EH (cell line): ENCODE data around the gene ITFG1.

Experiments used
- DNase-seq: peaks from one replicate; pipeline ENCODE4 v3.0.0-alpha.2; 2015; ENCODE audit warnings: low read depth

Gene ITFG1

DNA sequence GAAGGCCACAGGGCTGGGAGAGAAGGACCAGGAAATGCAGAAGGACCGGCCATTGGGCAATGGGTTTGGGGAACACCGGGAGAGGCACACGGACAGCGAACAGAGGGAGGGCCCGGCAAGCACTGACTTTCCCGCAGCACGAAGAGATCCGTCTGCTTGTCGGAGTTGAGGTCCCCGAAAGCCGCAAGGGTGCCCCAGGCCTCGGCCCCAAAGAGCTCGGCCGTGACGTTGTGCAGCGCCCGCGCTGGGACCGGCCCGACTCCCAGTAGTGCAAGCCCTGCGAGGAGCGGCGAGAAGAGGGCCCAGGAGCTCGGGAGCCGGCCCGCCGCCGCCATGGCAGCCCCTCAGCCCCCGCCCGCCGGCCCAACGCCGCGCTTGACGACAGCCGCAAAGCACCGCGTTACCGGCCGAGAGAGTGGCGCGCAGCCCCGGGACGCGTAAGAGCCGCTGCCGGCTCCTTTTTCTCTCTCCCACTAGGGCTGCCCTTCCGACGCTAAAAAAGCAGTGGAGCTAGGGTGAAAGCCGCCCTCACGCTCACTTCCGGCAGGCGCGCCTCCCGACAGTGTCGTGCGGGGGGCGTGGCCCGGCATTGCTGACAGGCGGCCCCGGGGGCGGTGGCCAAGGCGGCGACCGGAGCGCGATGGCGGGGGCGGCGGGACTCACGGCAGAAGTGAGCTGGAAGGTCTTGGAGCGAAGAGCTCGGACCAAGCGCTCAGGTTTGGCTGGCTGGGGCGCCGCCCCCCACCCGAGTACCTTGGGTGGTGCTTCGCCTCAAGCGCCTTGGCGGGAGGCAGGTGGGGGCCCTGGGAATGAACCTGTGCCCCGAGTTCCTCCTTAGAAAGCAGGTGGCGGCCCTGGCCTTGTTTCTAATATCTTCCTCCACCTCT lies at the start of gene ITFG1, which contains the start of gene PHKB:
Gene ITFG1 (minus strand): TSS at position 353 of the 887 bp plus-strand sequence. CDS start 18 bp downstream, at position 335.
Gene PHKB (plus strand): TSS at position 621 of the 887 bp plus-strand sequence. CDS start 20 bp downstream, at position 641.
- peak; percentile 93 for DNase-seq

GRCh38 chr16:47507701-47508100 lies 46.8 kb upstream of the ITFG1 start:
- no peak for DNase-seq

DNA sequence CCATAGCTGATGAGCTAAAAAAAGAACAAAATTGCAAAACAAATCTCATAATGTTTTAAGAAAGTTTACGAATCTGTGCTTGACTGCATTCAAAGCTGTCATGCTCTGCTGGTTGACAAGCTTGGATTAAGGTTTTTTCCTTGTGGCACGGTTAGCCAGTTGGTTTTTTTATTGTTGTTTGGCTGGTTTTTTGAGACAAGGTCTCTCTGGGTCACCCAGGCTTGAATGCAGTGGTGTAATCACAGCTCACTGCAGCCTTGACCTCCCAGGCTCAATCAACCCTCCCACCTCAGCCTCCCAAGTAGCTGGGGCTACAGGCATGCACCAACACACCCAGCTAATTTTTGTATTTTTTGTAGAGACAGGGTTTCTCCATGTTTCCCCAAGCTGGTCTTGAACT lies 45.9 kb upstream of the ITFG1 start:
- DNase-seq = no peak

DNA sequence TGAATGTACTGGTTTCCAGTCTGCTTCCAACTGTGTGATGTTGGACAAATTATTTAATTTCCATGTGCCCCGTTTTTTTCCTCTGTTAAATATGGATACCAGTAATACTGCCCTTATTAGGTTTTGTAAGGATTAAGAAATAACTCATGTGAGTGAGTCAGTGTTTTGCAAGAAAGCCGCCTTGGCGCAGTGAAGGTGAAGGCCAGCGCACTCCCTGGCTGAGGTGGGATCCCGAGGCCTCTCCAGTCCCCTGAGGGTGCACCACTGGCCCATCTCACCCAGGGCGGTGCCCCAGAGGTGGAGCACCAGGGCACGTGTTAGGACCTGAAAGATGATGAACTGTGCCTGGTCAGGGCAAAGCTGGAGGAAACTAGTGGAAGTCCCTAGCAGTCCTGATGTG lies 43.7 kb upstream of the ITFG1 start:
- no peak for DNase-seq

DNA sequence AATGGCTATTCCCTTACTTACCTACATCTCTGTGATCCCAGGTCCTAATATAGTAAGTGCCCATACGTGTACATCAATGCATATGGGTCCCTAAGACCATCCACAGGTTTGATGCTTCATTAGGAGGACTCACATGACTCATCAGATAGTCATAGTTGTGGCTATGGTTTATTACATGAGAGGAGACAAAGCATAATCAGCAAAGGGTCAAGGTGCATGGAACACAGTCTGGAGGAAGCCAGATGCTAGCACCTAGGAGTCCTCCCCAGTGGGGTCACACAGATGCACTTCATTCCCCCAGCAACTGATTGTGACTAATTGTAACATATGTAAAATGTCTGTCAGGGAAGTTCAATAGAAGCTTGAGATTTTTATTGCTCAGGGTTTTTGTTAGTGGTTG lies 43.1 kb upstream of the ITFG1 start:
- DNase-seq = peak; percentile 25

- no peak for DNase-seq
Measured at GRCh38 chr16:47499700-47500264, 38.9 kb upstream of the ITFG1 start.

GRCh38 chr16:47499080-47499699 lies 38.3 kb upstream of the ITFG1 start:
- no peak for DNase-seq

- no peak for DNase-seq
Measured at GRCh38 chr16:47493381-47494337, 32.8 kb upstream of the ITFG1 start.

- DNase-seq = peak; percentile 43
Measured at GRCh38 chr16:47492428-47493377, 31.8 kb upstream of the ITFG1 start.

- DNase-seq = no peak
Measured at GRCh38 chr16:47492036-47492427, 31.2 kb upstream of the ITFG1 start.

DNA sequence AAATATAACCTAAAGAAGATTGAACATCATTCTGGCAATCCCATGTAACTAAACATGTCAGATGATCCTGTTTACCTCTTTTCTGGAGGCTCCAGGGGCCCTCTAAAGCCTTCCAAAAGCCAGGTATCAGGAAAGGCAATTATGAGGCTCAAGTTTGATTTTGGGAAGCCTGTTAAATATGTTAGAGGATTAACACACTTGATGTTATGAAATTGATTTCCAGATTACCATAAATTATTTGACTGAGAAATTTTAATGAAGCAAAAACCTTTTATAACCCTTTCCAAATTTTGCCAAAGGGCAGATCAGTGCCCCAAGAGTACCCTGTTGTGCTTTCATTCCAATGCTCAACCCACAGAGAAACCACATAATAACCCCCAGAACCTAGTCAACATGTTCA lies 29.6 kb upstream of the ITFG1 start:
- DNase-seq = no peak

DNA sequence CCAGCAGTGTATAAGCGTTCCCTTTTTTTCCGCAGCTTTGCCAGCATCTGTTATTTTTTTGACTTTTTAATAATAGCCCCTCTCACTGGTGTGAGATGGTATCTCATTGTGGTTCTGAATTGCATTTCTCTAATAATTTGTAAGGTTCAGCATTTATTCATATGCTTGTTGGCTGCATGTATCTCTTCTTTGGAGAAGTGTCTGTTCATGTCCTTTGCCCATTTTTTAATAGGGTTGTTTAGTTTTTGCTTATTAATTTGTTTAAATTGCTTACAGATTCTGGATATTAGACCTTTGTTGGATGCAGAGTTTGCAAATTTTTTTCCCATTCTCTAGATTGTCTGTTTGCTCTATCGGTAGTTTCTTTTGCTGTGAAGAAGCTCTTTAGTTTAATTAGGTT lies 27.2 kb upstream of the ITFG1 start:
- no peak for DNase-seq

DNA sequence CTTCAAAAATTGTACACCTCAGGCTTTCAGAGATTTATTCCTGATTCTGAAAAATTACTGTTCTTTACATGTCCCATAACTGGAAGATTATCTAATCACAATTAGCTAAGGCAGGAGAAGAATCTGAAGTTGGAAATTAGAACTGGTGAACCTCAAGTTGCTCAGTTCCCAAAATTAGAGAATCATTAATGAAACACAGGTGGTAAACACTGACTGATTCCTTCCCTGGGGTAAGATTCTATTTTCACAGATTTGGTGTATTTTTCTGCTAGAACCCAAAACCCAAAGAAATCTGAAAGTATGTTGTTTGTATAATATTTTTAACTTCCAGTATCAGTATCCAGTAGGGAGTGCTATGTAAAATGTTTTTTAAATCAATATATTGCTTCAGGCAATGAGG lies 26.0 kb upstream of the ITFG1 start:
- DNase-seq = no peak

DNA sequence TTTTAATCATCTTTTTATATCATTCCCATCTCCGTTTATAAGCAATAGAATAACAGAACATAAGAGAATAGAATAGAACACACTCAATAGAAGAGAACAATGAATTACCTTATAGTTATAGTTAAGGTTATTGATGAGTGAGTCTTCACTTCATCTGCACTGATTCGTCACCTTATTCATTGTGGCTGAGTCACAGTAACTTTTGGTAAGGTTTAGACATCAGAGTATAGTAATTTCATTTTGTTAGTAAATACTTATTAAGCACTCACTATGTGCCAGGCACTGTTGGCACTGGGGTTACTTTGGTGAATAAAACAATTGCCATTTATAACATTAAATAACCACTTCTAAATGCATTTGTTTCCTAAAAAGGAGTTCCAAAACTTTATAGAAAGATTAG lies 22.8 kb upstream of the ITFG1 start:
- no peak for DNase-seq

DNA sequence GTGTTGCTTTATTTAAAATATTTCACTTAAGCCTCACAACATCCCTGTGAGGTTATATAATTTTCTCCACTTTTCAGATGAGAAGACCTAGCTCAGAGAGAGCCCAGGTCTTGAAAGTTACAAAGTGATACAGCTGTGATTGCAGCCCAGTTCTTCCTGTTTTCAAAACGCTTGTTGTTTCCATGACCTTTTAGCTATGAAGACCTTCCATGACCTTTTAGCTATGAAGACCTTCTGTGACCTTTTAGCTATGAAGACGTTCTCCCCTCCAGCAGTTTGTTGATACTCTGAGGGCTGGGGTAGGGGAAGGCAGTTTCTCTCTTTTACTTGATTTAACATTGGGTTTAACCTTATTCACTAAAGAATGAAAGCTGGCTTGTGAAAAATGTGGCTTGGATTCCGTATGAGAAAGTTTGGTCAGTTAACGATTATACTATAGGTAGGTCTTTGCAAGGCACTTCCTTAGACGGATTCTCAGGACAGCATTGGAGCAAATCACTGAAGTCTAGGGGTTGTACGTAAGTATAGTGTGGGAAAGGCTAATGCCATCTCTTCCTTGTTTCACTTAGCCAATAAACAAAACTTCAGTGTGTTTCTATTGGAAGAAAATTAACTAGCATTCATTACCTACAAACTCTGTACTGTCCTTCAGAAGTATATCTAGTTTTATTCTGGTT lies 21.0 kb upstream of the ITFG1 start:
- no peak for DNase-seq

- DNase-seq = no peak
Measured at GRCh38 chr16:47480410-47480809, 19.5 kb upstream of the ITFG1 start.

DNA sequence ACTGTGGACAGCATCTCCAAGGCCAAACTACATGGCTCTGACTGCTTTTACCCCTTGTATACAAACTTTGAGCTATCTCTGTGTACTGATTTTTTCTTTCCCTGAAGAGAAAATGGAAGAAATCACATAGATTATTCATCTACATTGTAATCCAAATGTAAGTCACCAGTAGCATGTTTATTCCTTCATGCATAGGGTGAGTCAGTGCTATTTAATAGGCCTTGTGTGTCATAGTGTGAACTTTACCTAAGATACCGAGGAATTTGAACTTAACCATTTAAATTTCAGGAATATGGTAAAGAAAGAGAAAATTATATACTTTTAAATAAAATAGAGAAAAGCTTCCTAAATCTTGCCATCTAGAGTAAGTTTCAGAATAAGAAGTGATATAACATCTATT lies 16.8 kb upstream of the ITFG1 start:
- DNase-seq = peak; percentile 47

- DNase-seq = no peak
Measured at GRCh38 chr16:47476654-47477345, 15.9 kb upstream of the ITFG1 start.

GRCh38 chr16:47475786-47476185 lies 14.9 kb upstream of the ITFG1 start:
- peak; percentile 74 for DNase-seq

DNA sequence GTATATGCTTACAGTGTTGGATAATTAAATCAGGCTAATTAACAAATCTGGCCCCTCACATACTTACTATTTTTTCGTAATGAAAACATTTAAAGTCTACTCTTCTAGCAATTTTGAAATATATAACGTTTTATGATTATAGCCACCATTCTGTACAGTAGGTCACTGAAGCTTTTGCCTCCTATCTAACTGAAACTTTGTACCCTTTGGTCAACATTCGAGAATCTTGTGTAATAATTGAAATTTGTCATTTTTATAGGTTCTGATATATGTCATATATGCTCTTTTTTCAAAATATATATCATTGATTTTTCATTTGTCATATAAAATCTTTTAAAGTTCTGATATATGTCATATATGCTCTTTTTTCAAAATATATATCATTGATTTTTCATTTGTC lies 12.9 kb upstream of the ITFG1 start:
- DNase-seq = no peak
